Stimulated activated CD8-positive, alpha-beta memory T cell treated with anti-CD3 and anti-CD28 coated beads, Interleukin-15, amount 100 ng/mL, for 4 hours (primary cell): ENCODE measurements around the gene KMT2D.
"Not testable (repeated sequence)": the region's sequence is repeated elsewhere in the genome, so short reads cannot be mapped to it uniquely, and the experiment has no call there.

Source experiments
- DNase-seq, 2 donors: peaks; one replicate each; pipeline ENCODE4 v3.0.0-alpha.2; 2020; ENCODE audit warnings: low read depth in 2 of 2

Gene KMT2D

DNA sequence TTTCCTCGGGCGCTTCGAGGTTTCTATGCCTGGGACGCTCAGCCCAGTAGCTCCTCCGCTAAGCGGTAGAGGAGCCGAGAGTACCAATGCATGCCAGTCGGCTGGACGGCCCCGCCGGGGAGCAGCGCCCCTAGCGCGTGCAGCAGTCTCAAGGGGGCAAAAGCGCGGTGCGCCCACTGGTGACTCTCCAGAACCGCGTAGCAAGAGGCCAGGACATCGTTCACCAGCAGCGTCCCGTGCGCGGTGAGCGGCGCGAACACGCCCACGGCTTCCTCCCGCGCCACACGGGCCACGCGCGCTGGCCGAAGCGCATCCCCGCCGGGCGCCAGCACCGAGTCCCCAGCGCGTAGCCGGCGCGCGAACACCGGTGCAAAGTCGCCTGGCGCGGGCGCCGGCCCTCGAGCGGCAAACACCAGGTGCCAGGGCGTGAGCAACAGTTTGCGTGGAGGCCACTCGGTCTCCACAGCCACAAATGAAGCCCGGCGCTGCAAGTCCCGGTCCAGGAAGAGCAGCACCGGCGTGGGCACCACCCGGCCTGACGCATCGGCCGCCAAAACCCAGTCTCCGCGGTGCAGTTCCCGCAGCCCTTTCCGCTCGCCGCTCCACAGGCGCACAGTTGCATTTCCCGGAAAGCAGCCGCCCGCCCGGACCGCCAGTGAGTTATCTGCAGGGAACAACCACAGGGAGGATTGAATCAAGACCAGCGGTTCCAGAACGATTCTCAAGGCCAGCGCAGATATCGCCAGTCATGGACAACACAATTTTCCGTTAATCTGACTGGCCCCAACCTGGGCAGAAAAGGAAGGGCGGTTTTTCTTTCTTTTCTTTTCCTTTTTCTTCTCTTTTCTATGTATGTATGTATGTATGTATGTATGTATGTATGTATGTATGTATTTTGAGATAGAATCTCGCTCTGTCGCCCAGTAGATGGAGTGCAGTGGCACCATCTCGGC is 29.5 kb upstream of the KMT2D start:
- peak in 1 of 2 donors; percentile 17 for DNase-seq

- DNase-seq, result no peak
Observed at GRCh38 chr12:49088932-49089330, 28.3 kb upstream of the KMT2D start.

DNA sequence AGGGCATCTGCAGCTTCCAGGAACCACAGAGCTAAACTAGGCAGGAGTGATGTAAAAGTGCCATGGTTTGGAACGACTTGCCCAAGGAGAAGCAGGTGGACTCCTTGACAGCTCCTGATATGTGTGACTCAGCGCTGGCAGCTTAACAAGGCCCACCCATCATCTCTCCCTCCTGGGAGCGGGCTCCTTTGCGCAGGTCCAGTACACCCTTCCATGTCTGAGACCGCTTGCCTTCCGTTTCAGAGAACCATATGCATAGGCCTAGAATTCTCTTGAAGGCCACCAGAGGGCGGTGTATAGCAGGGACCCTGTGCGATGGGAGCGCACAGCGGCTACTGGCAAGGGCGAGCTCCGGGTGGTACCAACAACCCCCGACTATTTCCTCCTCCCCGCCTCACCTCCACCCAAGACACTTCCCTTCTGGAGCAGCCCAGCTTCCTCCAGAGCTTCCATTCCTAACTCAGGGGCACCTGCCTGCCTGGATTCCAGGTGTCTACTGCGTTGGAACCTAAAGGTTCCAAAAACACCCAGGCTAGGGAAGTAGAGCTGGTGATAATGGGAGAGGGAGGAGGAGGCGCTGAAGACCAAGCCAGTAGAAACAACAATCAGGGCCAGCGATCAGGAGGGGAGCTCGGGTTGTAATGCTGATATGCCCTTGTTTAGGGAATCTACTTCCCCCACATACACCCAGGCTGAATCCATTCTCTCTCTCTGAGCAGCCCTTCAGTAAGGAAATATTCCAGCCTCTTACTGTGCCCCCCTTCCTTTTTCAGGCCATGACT is 27.7 kb upstream of the KMT2D start:
- DNase-seq, result peak; percentile 33 to 59

- no peak for DNase-seq
Observed at GRCh38 chr12:49086116-49086515, 25.5 kb upstream of the KMT2D start.

DNA sequence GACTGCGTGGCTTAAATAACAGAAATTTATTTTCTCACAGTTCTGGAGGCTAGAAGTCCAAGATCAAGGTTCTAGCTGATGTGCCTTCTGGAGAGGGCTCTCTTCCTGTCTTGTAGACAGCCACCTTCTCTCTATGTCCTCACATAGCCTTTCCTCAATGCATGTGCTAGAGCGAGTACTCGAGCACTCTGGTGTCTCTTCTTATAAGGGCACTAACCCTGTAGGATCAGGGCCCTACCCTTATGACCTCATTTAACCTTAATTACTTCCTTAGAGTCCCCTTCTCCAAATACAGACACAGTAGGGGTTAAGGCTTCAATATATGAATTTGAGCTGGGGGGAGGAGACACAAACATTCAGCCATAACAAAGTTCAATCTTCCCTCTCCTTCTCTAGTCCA is 23.8 kb upstream of the KMT2D start:
- DNase-seq, result no peak

- DNase-seq, result no peak
Observed at GRCh38 chr12:49079793-49080192, 19.2 kb upstream of the KMT2D start.

GRCh38 chr12:49070971-49071370 is 10.4 kb upstream of the KMT2D start:
- no peak for DNase-seq

- DNase-seq, result peak; percentile 98 to 99
Observed at GRCh38 chr12:49069507-49070346, 9.1 kb upstream of the KMT2D start, which contains the start of gene RHEBL1. Gene RHEBL1 (minus strand): TSS chr12:49069979. CDS start chr12:49069785, 194 bp downstream.

- no peak for DNase-seq
Observed at GRCh38 chr12:49068879-49069506, 8.4 kb upstream of the KMT2D start.

GRCh38 chr12:49066120-49066519 is 5.5 kb upstream of the KMT2D start:
- DNase-seq, result no peak

DNA sequence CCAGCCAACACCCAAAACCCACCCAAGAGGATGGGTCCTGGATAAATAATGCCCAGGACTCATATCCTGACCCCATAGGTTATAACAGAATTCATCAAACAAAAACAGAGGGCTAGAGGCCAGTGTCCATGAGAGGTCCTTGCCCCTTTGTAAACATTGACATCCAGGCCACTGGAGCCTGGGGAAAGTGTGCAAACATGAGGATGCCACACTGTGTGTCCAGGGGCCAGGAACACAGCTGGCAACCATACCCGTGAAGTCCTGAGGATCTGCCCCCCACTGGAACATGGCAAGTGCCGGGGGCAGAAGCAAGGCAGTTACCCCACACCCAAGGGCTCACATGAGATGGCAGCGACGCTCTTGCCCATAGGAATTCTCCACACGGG is 4.2 kb upstream of the KMT2D start:
- no peak for DNase-seq

DNA sequence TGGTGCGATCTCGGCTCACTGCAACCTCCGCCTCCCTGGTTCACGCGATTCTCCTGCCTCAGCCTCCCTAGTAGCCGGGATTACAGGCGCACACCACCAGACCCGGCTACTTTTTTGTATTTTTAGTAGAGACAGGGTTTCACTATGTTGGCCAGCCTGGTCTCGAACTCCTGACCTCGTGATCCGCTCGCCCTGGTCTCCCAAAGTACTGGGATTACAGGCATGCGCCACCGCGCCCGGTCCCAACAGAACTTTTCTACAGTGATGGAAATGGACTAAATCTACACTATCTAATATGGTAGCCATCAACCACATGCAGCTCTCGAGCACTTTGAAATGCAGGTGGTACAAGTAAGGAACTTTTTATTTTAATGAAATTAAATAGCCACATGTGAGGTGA is 1.3 kb upstream of the KMT2D start:
- not testable (repeated sequence) for DNase-seq

GRCh38 chr12:49061157-49061650 is 610 bp upstream of the KMT2D start:
- DNase-seq, result no peak

DNA sequence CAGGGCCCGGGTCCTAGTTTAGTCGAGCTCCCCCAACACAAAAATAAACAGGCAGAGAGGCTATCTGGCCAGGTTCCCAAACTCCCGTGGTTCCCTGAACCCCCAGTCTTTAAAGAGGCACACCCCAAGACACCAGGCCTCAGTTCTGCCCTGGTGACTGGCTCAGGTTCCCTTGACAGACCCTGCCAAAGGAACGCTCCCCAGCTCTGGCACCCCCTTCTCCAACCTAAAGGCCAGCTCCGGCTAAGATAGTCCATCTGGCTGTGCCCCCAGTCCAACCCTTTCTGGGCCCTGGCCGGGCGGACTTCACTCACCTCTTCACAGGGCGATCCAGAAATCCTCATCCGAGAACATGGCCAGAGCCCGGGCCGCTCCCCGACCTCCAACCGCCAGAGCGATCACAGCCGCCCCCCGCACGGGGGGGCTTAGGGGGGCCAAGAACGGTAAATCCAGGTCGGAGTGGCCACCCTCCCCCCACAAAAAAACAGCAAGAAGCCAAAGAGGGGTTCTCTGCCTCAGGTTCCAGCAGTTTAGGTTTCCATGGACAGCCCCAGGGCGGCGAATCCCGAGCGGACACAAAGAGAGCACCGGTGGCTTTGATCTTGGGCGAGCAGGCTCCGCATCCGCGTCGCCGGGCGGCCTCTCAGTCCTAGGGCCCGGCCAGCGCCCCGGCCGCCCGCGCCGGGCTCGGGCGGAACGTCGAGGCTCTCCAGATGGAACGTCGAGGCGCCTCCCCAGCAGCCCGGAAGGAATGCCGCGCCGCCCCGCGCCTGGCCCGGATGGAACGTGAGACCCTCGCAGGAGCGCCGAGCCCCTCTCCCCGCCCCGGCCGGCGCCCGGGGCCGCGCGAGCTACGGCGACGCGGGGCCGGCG is 1.1 kb downstream of the KMT2D start:
- no peak for DNase-seq

DNA sequence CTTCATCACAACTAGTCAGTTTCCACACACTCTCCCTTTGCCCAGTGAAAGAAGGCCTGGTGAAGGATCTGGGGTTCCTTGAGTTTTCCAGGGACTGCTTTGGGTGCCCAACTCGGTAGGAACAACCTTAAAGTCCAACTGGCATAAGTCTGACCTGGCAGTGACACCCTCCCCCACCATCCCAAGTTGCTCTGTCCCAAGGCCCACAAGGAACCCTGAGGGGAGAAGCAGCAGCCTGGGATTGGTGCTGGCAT is 1.6 kb downstream of the KMT2D start:
- no peak for DNase-seq

GRCh38 chr12:49058366-49059044 is 2.1 kb downstream of the KMT2D start:
- DNase-seq, result no peak

DNA sequence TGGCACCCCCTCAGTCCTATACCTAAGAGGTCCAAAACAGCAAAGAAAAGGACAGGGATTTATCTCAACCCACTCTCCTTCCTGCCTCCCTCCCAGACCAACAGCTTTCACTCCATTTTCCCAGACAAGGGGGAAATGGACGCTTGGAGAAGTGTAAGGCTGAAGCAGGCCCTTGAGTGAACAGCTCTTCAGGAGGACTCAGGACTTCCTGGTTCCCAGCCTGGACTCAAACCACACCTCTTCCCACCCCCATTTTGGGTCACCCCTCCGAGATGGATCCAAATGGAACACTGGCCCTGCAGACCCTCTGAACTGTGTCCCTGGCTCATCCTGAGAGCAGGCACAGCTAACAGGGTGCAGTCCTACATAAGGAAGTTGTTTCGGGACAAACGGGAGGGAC is 2.7 kb downstream of the KMT2D start:
- no peak for DNase-seq

DNA sequence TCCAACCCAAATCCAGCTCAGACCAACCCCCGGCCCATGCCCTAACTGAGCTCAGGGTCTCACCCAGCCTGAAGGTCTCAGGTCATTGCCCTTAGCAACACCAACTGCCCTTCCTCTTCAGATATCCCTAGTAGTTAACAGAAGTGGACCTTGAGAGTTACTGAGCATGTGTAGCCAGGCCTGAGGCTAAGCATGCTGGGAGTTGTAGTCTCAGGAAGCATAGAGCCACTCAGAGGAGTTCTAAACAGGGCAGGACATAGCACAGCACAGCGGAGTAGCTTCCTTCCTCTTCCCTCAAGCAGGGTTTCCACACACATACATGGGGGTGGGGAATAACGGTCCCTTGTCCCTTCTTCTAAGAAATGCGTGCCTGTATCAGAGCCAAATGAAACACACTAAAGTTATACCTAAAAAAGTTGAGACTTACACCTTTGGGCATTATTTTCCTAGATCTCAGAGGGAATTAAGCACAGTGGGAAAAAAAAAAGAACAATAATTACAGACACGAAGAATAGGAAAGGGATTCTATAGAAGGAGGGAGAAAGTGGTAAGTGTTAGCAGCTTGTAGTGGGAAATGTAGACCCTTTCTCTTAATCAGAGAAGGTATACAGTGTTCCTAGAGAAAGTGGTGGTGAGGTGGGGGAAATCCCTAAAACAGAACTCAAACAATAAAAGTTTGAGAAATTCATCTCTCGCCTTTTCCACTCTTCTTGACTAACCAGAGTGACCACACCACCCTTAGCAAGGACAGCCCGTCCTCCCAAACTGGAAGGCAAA is 4.4 kb downstream of the KMT2D start:
- DNase-seq, result no peak

- DNase-seq, result no peak
Observed at GRCh38 chr12:49055092-49055491, 5.5 kb downstream of the KMT2D start.
